CD14-positive monocyte (primary cell): ENCODE results near the gene PACRGL. TPM values are rescaled to one million over a fixed set of nuclear protein-coding genes. Genes with fewer than 3 reads are reported as not detected.

Source experiments
- DNase-seq, 3 donors: peaks; one replicate each; pipeline ENCODE4 v3.0.0-alpha.2; 2011 to 2022
- H2AFZ ChIP-seq: 2 replicates; pipeline ENCODE4 v1.6.0; 2012; ENCODE audit warnings: mild to moderate bottlenecking, low read depth, low read length, inconsistent platforms; ENCODE audit not compliant: insufficient read depth, poor library complexity, severe bottlenecking
- H3K27ac ChIP-seq, 2 donors: 1 replicate in 1 of 2; 2 replicates in 1 of 2; pipeline ENCODE4 v1.5.1; 2012 to 2013; ENCODE audit warnings: low read length in 2 of 2, control low read depth in 1 of 2, inconsistent platforms in 1 of 2, low read depth in 1 of 2, mild to moderate bottlenecking in 1 of 2
- H3K27me3 ChIP-seq, 2 donors: one replicate each; pipeline versions ENCODE4 v1.6.0 to v1.6.1; 2011 to 2013; ENCODE audit warnings: low read length in 2 of 2; ENCODE audit not compliant: control insufficient read depth in 2 of 2, insufficient read depth in 2 of 2
- H3K36me3 ChIP-seq, 2 donors: replicated peaks in 1 of 2; 1 replicate in 1 of 2; 2 replicates in 1 of 2; pipeline versions ENCODE4 v1.5.1 to v1.6.1; 2012 to 2013; ENCODE audit warnings: low read length in 2 of 2, control low read depth in 1 of 2, inconsistent platforms in 1 of 2, mild to moderate bottlenecking in 1 of 2; ENCODE audit not compliant: insufficient read depth in 2 of 2, control insufficient read depth in 1 of 2
- H3K4me1 ChIP-seq, 2 donors: 1 replicate in 1 of 2; 2 replicates in 1 of 2; pipeline versions ENCODE4 v1.5.1 to v1.6.1; 2012 to 2013; ENCODE audit warnings: low read length in 2 of 2, control low read depth in 1 of 2, inconsistent platforms in 1 of 2, mild to moderate bottlenecking in 1 of 2, moderate library complexity in 1 of 2; ENCODE audit not compliant: insufficient read depth in 2 of 2, control insufficient read depth in 1 of 2
- H3K4me2 ChIP-seq: replicated peaks from 2 replicates; pipeline ENCODE3; 2012; ENCODE audit warnings: low read length, moderate library complexity, mild to moderate bottlenecking; ENCODE audit not compliant: poor library complexity, severe bottlenecking; ENCODE audit errors: extremely low read depth
- H3K4me3 ChIP-seq, 3 experiments: fragments of 200-600 bp in 1 of 3; sonication (generic) in 1 of 3; replicated peaks in 1 of 3; 1 replicate in 2 of 3; 2 replicates in 1 of 3; pipeline ENCODE4 v1.5.1; 2011 to 2013; ENCODE audit warnings: low read length in 3 of 3, mild to moderate bottlenecking in 3 of 3, control low read depth in 2 of 3, low read depth in 2 of 3, inconsistent platforms in 1 of 3, moderate library complexity in 1 of 3
- H3K79me2 ChIP-seq: 2 replicates; pipeline ENCODE4 v1.6.0; 2012; ENCODE audit warnings: mild to moderate bottlenecking, control low read depth, inconsistent platforms, low read length, moderate library complexity; ENCODE audit not compliant: insufficient read depth
- H3K9ac ChIP-seq: 2 replicates; pipeline ENCODE4 v1.6.0; 2017; ENCODE audit warnings: low read length, mild to moderate bottlenecking; ENCODE audit not compliant: insufficient read depth, poor library complexity, severe bottlenecking
- H3K9me3 ChIP-seq, 2 donors: replicated peaks in 1 of 2; 1 replicate in 1 of 2; 2 replicates in 1 of 2; pipeline versions ENCODE4 v1.5.1 to v1.6.1; 2012 to 2013; ENCODE audit warnings: low read length in 2 of 2, control low read depth in 1 of 2; ENCODE audit not compliant: control insufficient read depth in 1 of 2, insufficient read depth in 1 of 2
- H4K20me1 ChIP-seq: 2 replicates; pipeline ENCODE4 v1.6.0; 2012; ENCODE audit warnings: mild to moderate bottlenecking, low read length, control low read depth, moderate library complexity; ENCODE audit not compliant: insufficient read depth
- H3K27ac Mint-ChIP-seq, 7 donors: one replicate each; pipeline ENCODE4 v1.8.0; 2020; ENCODE audit warnings: mild to moderate bottlenecking in 7 of 7, mixed read lengths in 7 of 7, moderate library complexity in 6 of 7, inconsistent platforms in 2 of 7
- H3K27me3 Mint-ChIP-seq, 3 donors: one replicate each; pipeline ENCODE4 v1.8.0; 2021 to 2022; ENCODE audit warnings: low read depth in 3 of 3, mild to moderate bottlenecking in 3 of 3, mixed read lengths in 3 of 3, moderate library complexity in 3 of 3, inconsistent platforms in 1 of 3
- H3K36me3 Mint-ChIP-seq, 2 donors: one replicate each; pipeline ENCODE4 v1.8.0; 2020; ENCODE audit warnings: mixed read lengths in 2 of 2, inconsistent platforms in 1 of 2, mild to moderate bottlenecking in 1 of 2
- H3K4me1 Mint-ChIP-seq: one replicate; pipeline ENCODE4 v1.8.0; 2020; ENCODE audit warnings: mild to moderate bottlenecking, mixed read lengths
- H3K4me3 Mint-ChIP-seq, 2 donors: one replicate each; pipeline ENCODE4 v1.8.0; 2020; ENCODE audit warnings: mild to moderate bottlenecking in 2 of 2, mixed read lengths in 2 of 2, moderate library complexity in 1 of 2
- H3K9me3 Mint-ChIP-seq, 7 donors: one replicate each; pipeline ENCODE4 v1.8.0; 2020 to 2022; ENCODE audit warnings: mixed read lengths in 7 of 7, mild to moderate bottlenecking in 6 of 7, moderate library complexity in 6 of 7, inconsistent platforms in 2 of 7
- CTCF ChIP-seq: fragments of 200-600 bp; IDR thresholded peaks from one replicate; pipeline ENCODE4 v1.8.0; 2022; ENCODE audit warnings: antibody characterized with exemption, mild to moderate bottlenecking
- WGBS: methylation state at CpG from one replicate; pipeline ENCODE4 v1.1.5; 2013; ENCODE audit warnings: missing lambda C conversion rate; ENCODE audit not compliant: insufficient coverage; 5-methylcytosine and 5-hydroxymethylcytosine counted together
- intact Hi-C, 2 donors: fragments of 100-400 bp; cut with micrococcal nuclease; formaldehyde crosslinking; loops; one replicate each; pipeline versions ENCODE4 v1.15.0 to v1.15.1; 2023
- polyA plus RNA-seq, 3 donors: library from polyadenylated mRNA; depleted of rRNA in 1 of 3; unstranded in 2 of 3; stranded (reverse) in 1 of 3; fragments of 300-500 nt in 2 of 3; fragments of >200 nt in 1 of 3; fragmentation: Illumina TruSeq in 2 of 3; gene quantifications; 1 replicate in 2 of 3; 2 replicates in 1 of 3; pipeline ENCODE4 v1.2.3, GENCODE V29; 2012 to 2021

PACRGL gene
- polyA plus RNA-seq, 3 donors: 6.1 to 7.9 (median 7.4) TPM

- H4K20me1 ChIP-seq: no peaks in the 10 kb centered on the region
- Mint-ChIP-seq H3K27ac (no peak overlapping the region), H3K36me3 (no peaks in the 10 kb centered on the region), H3K4me1 (no peaks in the 10 kb centered on the region), H3K27me3 (no peaks in the 10 kb centered on the region), H3K9me3 (peaks cover 0 to 11% (median 2%) of the 10 kb centered on the region in 7 donors), H3K4me3 (no peak overlapping the region)
- no peak overlapping the region for H3K9ac ChIP-seq
- no peaks in the 10 kb centered on the region for H3K4me1 ChIP-seq
- no peaks in the 10 kb centered on the region for H3K79me2 ChIP-seq
- DNase-seq: no peak
- TF ChIP-seq CTCF: no peak
- no peak overlapping the region for H3K4me3 ChIP-seq
- intact Hi-C loops: no loop called here
- WGBS: no CpG with 5 or more reads among the region's 2 CpGs
- no peaks in the 10 kb centered on the region for H3K36me3 ChIP-seq
- no peak overlapping the region for H3K27ac ChIP-seq
- no peak overlapping the region for H2AFZ ChIP-seq
- no peaks in the 10 kb centered on the region for H3K27me3 ChIP-seq
- H3K4me2 ChIP-seq: no peak overlapping the region
- H3K9me3 ChIP-seq: peaks cover 0 to 4% of the 10 kb centered on the region in 2 donors
Observed at GRCh38 chr4:20787940-20788665, 87.8 kb downstream of the PACRGL start.
